Keratinocyte (primary cell): ENCODE results near the gene UCK2. TPM values are rescaled to one million over a fixed set of nuclear protein-coding genes. Genes with fewer than 3 reads are reported as not detected.

Source experiments
- DNase-seq: peaks from one replicate; pipeline ENCODE4 v3.0.0-alpha.2; 2011; ENCODE audit warnings: low read depth, missing footprints, low spot score
- FAIRE-seq: peaks from 2 replicates; lab custom pipeline; 2011; peaks lifted over from hg19 to GRCh38; lab: Jason Lieb, UNC
- H2AFZ ChIP-seq: 2 replicates; pipeline ENCODE4 v1.6.0; 2012; ENCODE audit warnings: low read length, control low read depth, inconsistent platforms; ENCODE audit not compliant: control insufficient read depth
- H3K27ac ChIP-seq: 2 replicates; pipeline ENCODE4 v1.5.1; 2011; ENCODE audit warnings: low read length; ENCODE audit not compliant: control insufficient read depth, insufficient read depth
- H3K27me3 ChIP-seq: 3 replicates; pipeline ENCODE4 v1.6.0; 2011; ENCODE audit warnings: low read length; ENCODE audit not compliant: control insufficient read depth, insufficient read depth; ENCODE audit errors: extremely low read depth
- H3K36me3 ChIP-seq, 2 experiments: 2 replicates in 1 of 2; 3 replicates in 1 of 2; pipeline ENCODE4 v1.5.1; 2011; ENCODE audit warnings: low read length in 2 of 2, mild to moderate bottlenecking in 1 of 2; ENCODE audit not compliant: control insufficient read depth in 2 of 2, insufficient read depth in 2 of 2; ENCODE audit errors: extremely low read depth in 1 of 2
- H3K4me1 ChIP-seq: 3 replicates; pipeline ENCODE4 v1.5.1; 2011; ENCODE audit warnings: low read length; ENCODE audit not compliant: control insufficient read depth, insufficient read depth; ENCODE audit errors: extremely low read depth
- H3K4me2 ChIP-seq: 3 replicates; pipeline ENCODE4 v1.6.0; 2011; ENCODE audit warnings: low read depth, low read length; ENCODE audit not compliant: control insufficient read depth, insufficient read depth; ENCODE audit errors: extremely low read depth
- H3K4me3 ChIP-seq, 3 experiments: fragments of 200-600 bp in 1 of 3; sonication (generic) in 1 of 3; 2 replicates in 2 of 3; 3 replicates in 1 of 3; pipeline ENCODE4 v1.5.1; 2011 to 2016; ENCODE audit warnings: low read length in 3 of 3, mild to moderate bottlenecking in 3 of 3, control low read depth in 2 of 3, inconsistent platforms in 1 of 3, low read depth in 1 of 3, mixed read lengths in 1 of 3, mixed run types in 1 of 3, moderate library complexity in 1 of 3; ENCODE audit not compliant: control insufficient read depth in 2 of 3, insufficient read depth in 2 of 3; ENCODE audit errors: extremely low read depth in 1 of 3
- H3K79me2 ChIP-seq: 2 replicates; pipeline ENCODE4 v1.6.0; 2012; ENCODE audit warnings: low read length; ENCODE audit not compliant: control insufficient read depth, insufficient read depth
- H3K9ac ChIP-seq: 3 replicates; pipeline ENCODE4 v1.6.0; 2011; ENCODE audit warnings: low read length; ENCODE audit not compliant: control insufficient read depth, insufficient read depth; ENCODE audit errors: extremely low read depth
- H3K9me1 ChIP-seq: 3 replicates; pipeline ENCODE4 v1.6.0; 2011; ENCODE audit warnings: low read length; ENCODE audit not compliant: control insufficient read depth, insufficient read depth; ENCODE audit errors: extremely low read depth
- H3K9me3 ChIP-seq: 2 replicates; pipeline ENCODE4 v1.5.1; 2012; ENCODE audit warnings: low read depth, low read length; ENCODE audit not compliant: control insufficient read depth
- H4K20me1 ChIP-seq: 3 replicates; pipeline ENCODE4 v1.6.0; 2011; ENCODE audit warnings: low read length; ENCODE audit not compliant: control insufficient read depth, insufficient read depth; ENCODE audit errors: extremely low read depth
- CTCF ChIP-seq, 3 experiments: IDR thresholded peaks in 1 of 3; conservative IDR thresholded peaks in 1 of 3; optimal IDR thresholded peaks in 1 of 3; 2 replicates in 2 of 3; 3 replicates in 1 of 3; pipeline versions ENCODE3 to v1.5.1; 2011; ENCODE audit warnings: low read length in 3 of 3, mild to moderate bottlenecking in 3 of 3, moderate library complexity in 2 of 3, control low read depth in 1 of 3, inconsistent platforms in 1 of 3; ENCODE audit not compliant: insufficient read depth in 2 of 3; ENCODE audit errors: extremely low read depth in 1 of 3
- EZH2 ChIP-seq: IDR thresholded peaks from one replicate; pipeline ENCODE4 v1.6.1; 2012; ENCODE audit warnings: inconsistent platforms, mild to moderate bottlenecking, low read length, moderate library complexity
- dilution Hi-C: fragments of 300-500 bp; cut with MboI; formaldehyde crosslinking; loops from one replicate; pipeline ENCODE4 v1.7.0; 2020; ENCODE audit warnings: low sequenced_read_pairs; ENCODE audit not compliant: extremely low pct_ligation_motif_present
- polyA plus RNA-seq, 5 experiments: library from polyadenylated mRNA; depleted of rRNA in 3 of 5; stranded (reverse) in 3 of 5; stranded (forward) in 1 of 5; unstranded in 1 of 5; fragments of >200 nt; gene quantifications; 1 replicate in 1 of 5; 2 replicates in 3 of 5; 3 replicates in 1 of 5; pipeline versions ENCODE4 v1.2.1 to v1.2.3, GENCODE V29; 2011 to 2012; ENCODE audit warnings: missing spikeins in 2 of 5, low read depth in 1 of 5, low replicate concordance in 1 of 5

Gene UCK2
- polyA plus RNA-seq, 1 donor (not counting 4 experiments of a cell fraction or from before 2014, with no cell fraction given), result 71.9 TPM

GRCh38 chr1:165947797-165948455, 120.5 kb downstream of the UCK2 start:
- H3K36me3 ChIP-seq, result no peaks in the 10 kb centered on the region
- no peaks in the 10 kb centered on the region for H3K9me1 ChIP-seq
- H2AFZ ChIP-seq, result no peak overlapping the region
- DNase-seq, result no peak
- no peak overlapping the region for H3K9ac ChIP-seq
- H3K4me1 ChIP-seq, result no peaks in the 10 kb centered on the region
- H3K4me3 ChIP-seq, result no peak overlapping the region
- H3K27ac ChIP-seq, result no peak overlapping the region
- dilution Hi-C loops, result no loop called here
- FAIRE-seq, result no peak
- H3K79me2 ChIP-seq, result no peaks in the 10 kb centered on the region
- no peaks in the 10 kb centered on the region for H3K9me3 ChIP-seq
- H3K27me3 ChIP-seq, result no peaks in the 10 kb centered on the region
- H4K20me1 ChIP-seq, result no peaks in the 10 kb centered on the region
- no peak overlapping the region for H3K4me2 ChIP-seq
- TF ChIP-seq CTCF (optimal IDR thresholded peaks at IDR 0.05 in 1 of 3, IDR thresholded peaks at IDR 0.05 in 1 of 3, conservative IDR thresholded peaks at IDR 0.05 in 1 of 3; ENCODE audit: extremely low read depth in 1 of 3, insufficient read depth in 2 of 3, low read length in 3 of 3) (no peak), EZH2 (no peak)

- Histone ChIP-seq H3K4me2 (no peak overlapping the region), H3K27me3 (no peaks in the 10 kb centered on the region), H3K9me3 (no peaks in the 10 kb centered on the region), H2AFZ (no peak overlapping the region), H3K4me3 (no peak overlapping the region), H3K4me1 (no peaks in the 10 kb centered on the region), H4K20me1 (no peaks in the 10 kb centered on the region), H3K36me3 (no peaks in the 10 kb centered on the region), H3K9me1 (no peaks in the 10 kb centered on the region), H3K9ac (no peak overlapping the region), H3K79me2 (no peaks in the 10 kb centered on the region), H3K27ac (no peak overlapping the region)
- DNase-seq (no peak), FAIRE-seq (no peak)
- dilution Hi-C loops, result no loop called here
- TF ChIP-seq CTCF (optimal IDR thresholded peaks at IDR 0.05 in 1 of 3, IDR thresholded peaks at IDR 0.05 in 1 of 3, conservative IDR thresholded peaks at IDR 0.05 in 1 of 3; ENCODE audit: extremely low read depth in 1 of 3, insufficient read depth in 2 of 3, low read length in 3 of 3) (no peak), EZH2 (no peak)
These were observed 122.1 kb downstream of the UCK2 start for GRCh38 chr1:165949335-165950130.
